Smooth muscle cell of bladder (primary cell): Measurements from ENCODE around the gene ZNG1B. TPM values are rescaled to one million over a fixed set of nuclear protein-coding genes. Genes with fewer than 3 reads are reported as not detected.

Experiments used
- total RNA-seq: library from RNA; depleted of rRNA; stranded (reverse); fragments of >200 nt; gene quantifications from 2 replicates; pipeline ENCODE4 v1.2.3, GENCODE V29; 2014

The ZNG1B gene
- 42.5 and 44.0 TPM in 2 replicates for total RNA-seq

DNA sequence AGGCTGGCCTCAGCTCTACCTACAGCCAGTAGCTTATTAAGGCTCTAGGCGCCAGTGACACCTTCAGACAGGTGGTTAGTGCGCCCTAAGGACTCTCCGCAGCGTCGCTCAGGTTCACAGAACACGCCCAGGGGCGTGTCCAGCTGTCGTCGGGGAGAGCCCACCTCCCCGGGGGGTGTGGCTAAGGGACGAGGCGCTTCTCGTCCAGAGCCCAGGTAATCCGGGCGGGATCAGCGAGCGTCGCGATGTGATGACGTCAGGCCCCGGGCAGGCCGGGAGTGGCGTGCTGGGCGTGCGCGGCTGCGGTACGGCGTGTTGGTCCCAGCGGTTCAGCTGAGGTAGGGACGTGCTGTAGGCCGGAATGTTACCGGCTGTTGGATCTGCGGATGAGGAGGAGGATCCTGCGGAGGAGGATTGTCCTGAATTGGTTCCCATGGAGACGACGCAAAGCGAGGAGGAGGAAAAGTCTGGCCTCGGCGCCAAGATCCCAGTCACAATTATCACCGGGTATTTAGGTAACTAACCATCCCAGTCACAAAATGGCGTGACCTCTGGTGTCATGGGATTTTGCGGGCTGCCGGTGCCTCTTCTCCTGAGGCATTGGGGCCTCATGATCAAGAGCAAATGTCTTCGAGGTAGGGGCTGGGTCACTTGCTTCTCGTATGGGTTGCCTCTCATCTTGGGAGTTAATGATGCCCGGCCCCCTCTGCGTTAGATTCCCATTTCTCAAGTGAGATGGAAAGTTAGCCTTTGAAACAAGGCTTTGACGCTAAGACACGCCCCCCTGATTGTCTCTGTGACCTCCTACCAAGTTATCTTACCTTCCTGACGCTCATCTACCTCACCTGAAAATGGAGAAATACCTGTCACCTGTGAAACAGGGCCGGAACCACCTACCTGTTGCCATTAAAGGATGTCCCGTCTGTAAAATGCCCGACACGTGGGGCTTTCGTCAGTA is at the start of gene ZNG1B:
ZNG1B (plus strand) TSS at position 184 of the 958 bp plus-strand sequence; CDS start at position 362, 178 bp downstream.

GRCh38 chr2:113498365-113498764 is 60.9 kb downstream of the ZNG1B start, which contains the start of gene FOXD4L1:
TSS of gene FOXD4L1 (plus strand) at chr2:113498665. CDS start at chr2:113499257, 592 bp downstream.

Other genes with a start within 250 kb of the ZNG1B start
- gene PAX8, start 158.8 kb upstream of the ZNG1B start, total RNA-seq = 0.14 and 0.37 TPM in 2 replicates
- gene FOXD4L1, start 61.0 kb downstream of the ZNG1B start, total RNA-seq = under 0.01 and 0.09 TPM in 2 replicates
- 7.5 and 7.7 TPM in 2 replicates for gene RABL2A, start 189.6 kb downstream of the ZNG1B start, total RNA-seq